ENCODE data around the gene ADGRB2.

- TF ChIP-seq SUZ12 (IDR thresholded peaks at IDR 0.05; ENCODE audit: extremely low read depth, insufficient read depth, insufficient read length) (no peak), YY1 (IDR thresholded peaks at IDR 0.05; ENCODE audit: insufficient read depth, insufficient read length) (no peak), ZNF274 (IDR thresholded peaks at IDR 0.05; ENCODE audit: low read depth, low read length) (no peak)
Measured at GRCh38 chr1:31700468-31701090, 63.6 kb downstream of the ADGRB2 start.
